HG03095 (cell line): ENCODE results near the gene ATF7IP.

Experiments used
- ATAC-seq: cut with Tn5 transposase; IDR thresholded peaks from one replicate; pipeline ENCODE4 v1.9.1; 2021; ENCODE audit warnings: moderate library complexity; ENCODE audit not compliant: unreplicated experiment

ATF7IP gene

DNA sequence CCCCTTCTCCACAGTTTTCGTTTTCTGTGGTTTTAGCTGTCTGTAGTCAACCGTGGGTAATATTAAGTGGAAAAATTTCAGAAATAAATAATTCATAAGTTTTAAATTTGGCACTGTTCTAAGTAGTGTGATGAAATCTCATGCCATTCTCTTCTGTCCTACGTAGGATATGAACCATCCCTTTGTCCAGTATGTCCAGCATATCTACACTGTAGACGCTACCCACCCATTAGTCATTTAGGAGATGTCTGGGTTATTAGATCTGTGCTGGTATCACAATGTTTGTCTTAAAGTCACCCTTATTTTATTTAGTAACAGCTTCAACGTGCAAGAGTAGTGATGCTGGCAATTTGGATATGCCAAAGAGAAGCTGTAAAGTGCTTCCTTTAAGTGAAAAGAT, 44.7 kb downstream of the ATF7IP start:
- ATAC-seq: no peak

GRCh38 chr12:14410841-14411569, 45.5 kb downstream of the ATF7IP start:
- ATAC-seq: no peak

- no peak for ATAC-seq
Measured at GRCh38 chr12:14416658-14417057, 51.2 kb downstream of the ATF7IP start.

GRCh38 chr12:14417715-14418114, 52.2 kb downstream of the ATF7IP start:
- ATAC-seq: no peak

GRCh38 chr12:14418451-14418890, 53.0 kb downstream of the ATF7IP start:
- no peak for ATAC-seq

DNA sequence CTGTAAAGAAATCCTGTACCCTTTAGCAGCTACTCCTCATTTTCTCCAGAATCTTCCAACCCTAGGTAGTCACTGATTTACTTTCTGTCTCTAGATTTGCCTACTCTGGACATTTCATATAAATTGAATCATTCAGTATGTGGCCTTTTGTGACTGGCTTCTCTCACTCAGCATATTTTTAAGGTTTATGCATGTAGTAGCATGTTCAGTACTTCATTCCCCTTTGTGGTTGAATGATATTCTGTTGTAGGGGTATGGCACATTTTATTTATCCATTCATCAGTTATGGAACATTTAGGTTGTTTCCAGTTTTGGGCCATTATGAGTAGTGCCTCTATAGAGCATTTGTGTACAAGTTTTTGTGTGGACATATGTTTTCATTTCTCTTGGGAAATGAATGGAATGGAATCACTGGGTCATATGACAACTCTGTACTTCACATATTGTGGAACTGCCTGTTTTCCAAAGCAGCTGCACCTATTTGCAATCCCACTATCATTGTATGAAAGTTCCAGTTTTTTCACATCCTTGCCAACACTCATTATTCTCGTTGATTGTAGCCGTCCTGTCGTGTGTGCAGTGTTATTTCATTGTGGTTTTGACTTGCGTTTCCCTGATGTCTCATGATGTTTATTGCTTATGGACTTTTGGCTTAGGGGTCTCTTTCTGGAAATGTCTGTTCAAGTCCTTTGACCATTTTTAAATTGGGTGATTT, 57.2 kb downstream of the ATF7IP start:
- ATAC-seq: no peak

DNA sequence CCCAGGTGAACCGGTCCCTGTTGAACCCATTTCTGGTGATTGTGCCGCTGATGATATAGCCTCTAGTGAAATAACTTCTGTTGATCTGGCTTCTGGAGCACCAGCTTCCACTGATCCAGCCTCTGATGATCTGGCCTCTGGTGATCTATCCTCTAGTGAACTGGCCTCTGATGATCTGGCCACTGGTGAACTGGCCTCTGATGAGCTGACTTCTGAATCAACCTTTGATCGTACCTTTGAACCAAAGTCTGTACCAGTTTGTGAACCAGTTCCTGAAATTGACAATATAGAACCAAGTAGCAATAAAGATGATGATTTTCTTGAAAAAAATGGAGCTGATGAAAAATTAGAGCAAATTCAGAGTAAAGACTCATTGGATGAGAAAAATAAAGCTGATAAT, 59.1 kb downstream of the ATF7IP start:
- ATAC-seq: no peak

- ATAC-seq: no peak
Measured at GRCh38 chr12:14426792-14427191, 61.3 kb downstream of the ATF7IP start.

DNA sequence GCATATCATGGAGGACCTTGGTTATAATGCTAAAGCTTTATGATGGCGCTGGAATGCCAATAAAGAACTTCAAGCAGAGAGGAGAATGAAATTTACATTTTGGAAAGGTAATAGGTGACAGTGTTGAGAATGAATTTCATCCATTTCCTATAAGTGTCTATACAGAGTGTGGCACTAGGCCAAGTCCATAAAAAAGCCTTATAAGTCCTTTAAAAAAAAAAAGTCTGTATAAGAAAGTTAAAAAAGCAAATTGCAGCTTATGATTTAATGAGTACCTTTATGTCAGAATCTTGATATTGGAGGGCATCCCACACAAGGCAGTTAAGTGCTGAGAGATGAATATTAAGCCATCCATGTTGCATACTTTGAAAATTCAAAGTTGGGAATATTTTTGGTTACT, 62.4 kb downstream of the ATF7IP start:
- no peak for ATAC-seq

DNA sequence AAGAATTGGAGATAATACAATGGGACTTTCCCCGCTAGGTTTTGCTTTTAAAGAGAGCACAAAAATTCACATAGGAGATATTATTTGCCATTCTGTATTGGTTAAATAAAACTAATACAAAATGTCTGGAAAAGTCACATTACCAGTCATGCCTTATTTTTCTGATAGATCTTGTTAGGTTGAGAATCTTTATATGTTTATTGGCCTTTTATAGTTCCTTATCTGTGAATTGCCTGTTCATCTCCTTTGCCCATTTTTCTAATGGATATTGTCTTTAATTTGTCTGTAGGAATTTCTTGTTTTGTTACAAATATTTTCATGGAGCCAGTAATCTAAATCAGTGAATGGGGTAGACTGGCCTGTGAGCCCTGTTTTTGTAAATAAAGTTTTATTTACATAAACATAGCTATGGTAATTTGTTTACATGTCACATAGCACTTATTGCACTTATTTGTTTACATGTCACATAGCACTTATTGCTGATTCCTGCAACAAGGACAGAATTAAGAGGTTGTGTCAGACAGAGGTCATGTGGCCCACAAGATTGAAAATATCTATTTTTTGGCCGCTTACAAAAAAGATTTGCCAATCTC, 65.0 kb downstream of the ATF7IP start:
- ATAC-seq: no peak

DNA sequence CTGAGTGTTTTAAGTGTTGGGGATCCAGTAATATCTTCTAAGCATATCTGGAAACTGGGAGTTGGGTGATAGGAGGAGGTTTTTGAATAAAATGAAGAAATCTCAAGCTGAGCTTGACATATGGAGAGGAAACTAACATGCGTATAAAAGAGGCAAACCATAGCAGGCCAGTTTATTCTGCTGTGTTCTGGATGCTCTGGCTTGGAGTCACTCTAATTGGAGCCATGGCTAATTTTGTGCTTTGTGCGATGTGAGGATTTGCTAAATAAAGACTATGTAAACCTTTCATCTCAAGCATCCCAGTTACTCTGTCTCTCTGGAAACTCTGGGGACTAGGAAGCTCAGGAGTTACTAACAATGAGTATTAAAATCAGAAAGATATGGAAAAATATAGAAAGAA, 66.5 kb downstream of the ATF7IP start:
- no peak for ATAC-seq

DNA sequence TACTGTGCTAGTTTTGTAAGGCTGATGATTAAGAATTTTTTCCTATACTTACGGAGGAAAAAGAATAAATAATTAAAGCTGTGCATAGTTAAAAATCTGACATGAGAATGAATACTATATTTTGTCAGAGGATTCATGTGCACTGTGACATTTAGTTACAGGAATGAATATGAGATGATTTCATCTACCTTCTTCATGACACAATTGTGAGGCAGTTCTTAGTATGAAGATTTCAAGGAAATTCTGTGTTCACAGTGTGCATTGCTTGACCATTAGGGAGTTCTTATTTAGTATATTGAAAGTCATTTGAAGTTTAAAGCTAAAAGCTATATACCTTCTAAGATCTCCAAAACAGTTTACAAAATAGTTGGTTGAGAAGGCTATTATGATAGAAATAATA, 70.1 kb downstream of the ATF7IP start:
- no peak for ATAC-seq

DNA sequence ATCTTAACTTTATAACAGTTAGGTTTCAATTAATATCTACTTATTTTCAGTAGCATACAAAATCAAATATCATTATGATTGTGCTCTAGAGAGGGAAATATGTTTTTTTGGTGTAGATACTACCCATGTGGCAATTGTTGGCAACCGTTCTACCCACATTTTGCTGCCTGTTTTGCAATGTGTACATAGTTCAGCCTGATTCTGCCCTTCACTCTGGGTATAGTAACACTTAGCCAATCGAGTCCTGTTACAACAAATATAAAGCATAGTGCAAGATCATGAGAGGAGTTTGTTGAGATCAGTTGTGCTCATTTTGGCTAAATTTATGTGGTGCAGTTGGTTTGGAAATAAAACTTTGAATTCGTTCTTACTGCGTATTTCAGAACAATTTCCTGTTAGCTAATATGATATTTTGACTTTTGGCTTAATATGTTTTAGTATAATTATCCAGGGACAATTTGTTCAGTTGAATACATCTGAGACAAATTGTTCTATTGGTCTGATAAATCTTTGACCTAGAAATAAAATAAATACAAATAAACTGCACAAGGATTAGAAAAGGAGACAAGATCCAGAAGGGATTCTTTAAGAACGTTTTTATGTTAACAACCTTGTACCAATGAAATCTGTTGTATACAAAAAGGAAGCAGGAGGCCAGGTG, 76.9 kb downstream of the ATF7IP start:
- ATAC-seq: no peak

GRCh38 chr12:14443531-14443930, 78.0 kb downstream of the ATF7IP start:
- no peak for ATAC-seq

DNA sequence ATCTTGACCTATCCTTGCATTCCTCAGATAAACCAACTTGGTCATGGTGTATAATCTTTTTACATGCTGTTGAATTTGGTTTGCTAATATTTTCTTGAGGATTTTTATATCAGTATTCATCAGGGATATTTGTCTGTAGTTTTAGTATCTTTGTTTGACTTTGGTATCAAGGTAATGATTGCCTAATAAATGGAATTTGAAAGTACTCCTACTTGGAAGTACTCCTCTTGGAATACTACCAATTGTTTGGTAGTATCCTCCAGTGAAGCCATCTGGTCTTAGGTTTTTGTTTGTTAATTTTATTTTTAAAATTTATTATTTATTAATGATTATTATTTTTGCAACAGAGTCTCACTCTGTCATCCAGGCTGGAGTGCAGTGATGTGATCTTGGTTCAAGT, 85.0 kb downstream of the ATF7IP start:
- no peak for ATAC-seq

GRCh38 chr12:14452336-14452735, 86.9 kb downstream of the ATF7IP start:
- no peak for ATAC-seq

GRCh38 chr12:14452865-14453264, 87.4 kb downstream of the ATF7IP start:
- ATAC-seq: no peak

DNA sequence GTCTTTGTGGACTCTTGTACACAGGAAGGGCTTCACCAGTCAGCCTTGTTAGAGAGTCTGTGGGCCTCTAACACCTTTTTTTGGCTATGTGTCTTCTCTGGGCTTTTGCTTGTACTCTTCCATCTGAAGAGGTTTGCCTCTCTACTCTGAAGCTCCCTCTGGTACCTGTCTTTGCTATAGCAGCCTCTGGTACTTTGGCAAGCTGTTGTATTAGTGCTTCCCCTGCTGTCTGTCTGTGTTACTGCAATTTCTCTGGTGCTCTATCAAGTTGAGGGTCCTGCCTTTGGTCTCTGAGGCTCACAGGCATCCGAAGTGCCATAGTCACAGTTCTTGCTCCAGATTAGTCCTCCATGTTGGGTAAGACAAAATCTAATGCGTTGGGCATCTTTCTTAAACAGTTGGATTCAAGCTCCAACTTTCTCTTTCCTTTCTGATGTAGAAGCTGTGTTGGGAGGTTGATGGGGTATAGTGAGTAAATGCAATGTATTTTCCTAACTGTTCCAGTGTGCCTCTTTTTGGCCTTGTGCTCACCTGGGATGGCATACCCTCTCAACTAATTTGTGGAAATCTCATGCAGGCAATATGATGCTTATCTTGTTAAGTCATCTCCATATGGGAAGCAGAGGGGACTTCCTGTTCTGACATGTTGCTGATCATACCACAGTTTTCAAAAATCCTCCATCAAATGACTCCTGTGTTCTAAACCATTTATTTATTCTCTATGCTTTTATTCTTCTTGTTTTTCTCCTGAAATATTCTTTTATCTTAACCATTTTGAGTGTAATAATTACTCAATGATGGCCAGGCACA, 88.8 kb downstream of the ATF7IP start:
- peak; percentile 55 for ATAC-seq

- ATAC-seq: no peak
Measured at GRCh38 chr12:14460212-14460841, 94.8 kb downstream of the ATF7IP start.

GRCh38 chr12:14471497-14471896, 106.0 kb downstream of the ATF7IP start:
- ATAC-seq: no peak
